HepG2 (cell line): ENCODE results near the gene CBX2.

Experiments used
- SMAD9 ChIP-seq: sonication (generic); formaldehyde crosslinking; IDR thresholded peaks from 2 replicates; pipeline ENCODE4 v1.5.1; 2020; ENCODE audit warnings: mild to moderate bottlenecking, missing genetic modification reagents
- ZNF703 ChIP-seq: sonication (generic); formaldehyde crosslinking; IDR thresholded peaks from 2 replicates; pipeline ENCODE4 v1.5.1; 2020; ENCODE audit warnings: missing genetic modification reagents, mild to moderate bottlenecking, moderate library complexity, borderline replicate concordance

- TF ChIP-seq ZNF703 (CRISPR knock-in tag) (no peak), SMAD9 (CRISPR knock-in tag) (no peak)
These were observed 19.7 kb downstream of the CBX2 start for GRCh38 chr17:79797492-79798298.
